ENCODE measurements around the gene ZNF445.

GRCh38 chr3:44477312-44478030, at the start of gene ZNF445:
- TF ChIP-seq POLR2A (IDR thresholded peaks at IDR 0.05; ENCODE audit: low read length) (peak; percentile 57), GATA1 (IDR thresholded peaks at IDR 0.05; ENCODE audit: low read depth, low read length) (no peak)

Data from erythroblast (primary cell).